Stimulated activated CD8-positive, alpha-beta memory T cell treated with anti-CD3 and anti-CD28 coated beads, Interleukin-7, amount 100 ng/mL, for 1 hour (primary cell): ENCODE results near the gene RXRG.
"Not testable (repeated sequence)": the region's sequence is repeated elsewhere in the genome, so short reads cannot be mapped to it uniquely, and the experiment has no call there.

Experiments
- DNase-seq, 2 donors: peaks; one replicate each; pipeline ENCODE4 v3.0.0-alpha.2; 2020; ENCODE audit warnings: low read depth in 2 of 2

The RXRG gene

DNA sequence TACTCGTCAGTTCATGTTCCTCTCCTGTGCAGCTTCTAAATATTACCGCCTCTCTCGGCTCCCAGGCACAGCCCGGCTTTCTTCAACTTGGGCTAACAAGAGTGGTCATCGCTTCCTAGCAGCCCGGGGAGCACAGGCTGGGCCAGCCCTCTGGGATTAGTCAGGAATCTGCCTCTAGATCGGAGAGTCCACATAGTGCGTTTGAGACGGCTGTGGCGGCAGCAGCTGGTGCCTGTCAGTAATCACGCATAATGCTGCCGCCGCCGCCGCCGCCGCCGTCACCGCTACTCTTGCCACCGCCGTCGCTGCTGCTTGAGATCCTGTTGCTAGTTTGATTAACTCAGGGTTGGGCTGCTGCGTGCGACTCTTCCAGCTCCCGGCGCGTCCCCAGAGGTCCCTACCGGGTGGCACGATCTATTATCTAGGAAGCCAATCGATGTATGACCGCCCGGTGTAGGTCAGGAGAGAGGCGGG lies at the start of gene RXRG:
Gene RXRG (minus strand): TSS at position 230 of the 474 bp plus-strand sequence. CDS start 233 bp downstream, outside the sequence.
- no peak for DNase-seq

DNA sequence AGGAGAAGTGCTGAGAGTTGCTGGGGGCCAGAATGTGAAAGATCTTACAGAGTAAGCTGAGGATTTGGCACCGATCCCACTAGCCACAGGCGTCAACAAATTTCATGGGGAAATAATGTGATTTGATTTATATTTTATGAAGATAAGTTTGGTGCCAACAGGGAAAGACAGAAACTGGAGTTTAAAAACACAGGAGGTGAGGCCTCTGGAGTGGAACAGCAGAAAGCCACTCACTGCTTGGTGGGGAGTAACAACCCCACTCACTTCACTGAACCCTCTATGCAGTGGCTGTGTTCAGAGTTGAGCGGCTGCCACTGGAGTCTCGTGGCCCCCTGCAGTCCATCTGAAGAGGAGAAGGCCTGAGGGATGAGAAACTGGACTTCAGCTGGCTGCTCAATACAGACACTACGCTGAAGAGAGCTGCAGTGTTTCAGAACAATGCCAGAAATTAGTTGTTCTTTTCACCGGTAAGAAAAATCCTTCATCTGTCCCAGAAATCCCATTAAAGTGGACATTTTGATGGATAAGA lies 48.0 kb upstream of the RXRG start:
- no peak for DNase-seq

DNA sequence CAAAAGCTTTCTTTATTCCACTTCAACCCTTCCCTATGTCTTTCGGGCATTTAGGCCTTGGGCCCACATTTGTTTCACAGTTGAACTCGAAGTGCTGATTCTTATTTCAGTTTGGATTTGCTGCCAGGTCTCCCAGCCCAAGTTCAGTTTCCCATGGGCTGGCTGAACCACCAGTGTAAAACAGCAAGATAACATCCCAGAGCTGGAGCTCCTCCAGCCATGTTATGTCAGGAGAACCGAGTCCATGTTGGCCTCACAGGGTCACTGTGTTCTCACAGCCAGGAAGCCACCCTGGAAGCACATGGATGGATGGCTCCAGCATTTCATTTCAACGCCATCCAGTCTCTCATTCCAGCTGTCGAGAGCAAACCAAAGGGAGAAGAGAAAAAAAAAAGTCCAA lies 45.2 kb upstream of the RXRG start:
- DNase-seq, result no peak

DNA sequence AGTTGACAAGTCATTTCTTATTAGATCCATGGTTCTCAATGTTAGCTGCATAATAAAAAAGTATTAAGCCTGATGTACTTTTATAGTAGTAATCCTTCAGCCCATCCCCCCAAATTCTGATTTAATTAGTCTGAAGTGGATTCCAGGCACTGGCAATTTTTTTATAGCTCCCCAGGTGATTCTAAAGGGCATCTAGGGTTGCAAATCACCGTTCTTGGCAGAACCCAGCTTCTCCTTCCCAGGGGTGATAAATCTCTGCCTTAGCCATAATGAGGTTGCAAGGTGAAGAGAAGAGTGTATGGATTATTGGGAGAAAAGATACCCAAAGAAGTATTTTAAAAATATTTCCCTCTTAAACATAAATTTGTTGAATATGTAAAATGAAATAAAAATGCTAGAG lies 43.0 kb upstream of the RXRG start:
- DNase-seq, result no peak

DNA sequence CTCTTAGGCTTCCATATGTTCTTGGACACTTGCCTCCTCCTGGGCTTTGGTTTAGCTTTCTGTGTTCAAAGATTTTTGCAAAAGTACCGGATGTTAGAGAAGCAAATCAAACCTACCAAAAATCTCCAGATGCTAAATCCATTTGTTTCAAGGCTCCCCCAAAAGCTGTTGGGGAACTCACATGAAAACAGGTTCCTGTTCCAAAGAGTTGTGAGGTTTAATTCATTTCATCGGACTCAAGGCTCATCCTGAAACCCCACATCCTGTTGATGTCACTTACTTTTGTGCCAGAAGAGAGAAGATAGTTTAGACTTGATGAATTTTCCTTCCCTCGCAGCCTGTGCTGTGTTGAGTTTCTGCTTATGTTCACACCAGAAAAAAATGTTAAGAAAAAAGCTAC lies 41.7 kb upstream of the RXRG start:
- DNase-seq, result no peak

DNA sequence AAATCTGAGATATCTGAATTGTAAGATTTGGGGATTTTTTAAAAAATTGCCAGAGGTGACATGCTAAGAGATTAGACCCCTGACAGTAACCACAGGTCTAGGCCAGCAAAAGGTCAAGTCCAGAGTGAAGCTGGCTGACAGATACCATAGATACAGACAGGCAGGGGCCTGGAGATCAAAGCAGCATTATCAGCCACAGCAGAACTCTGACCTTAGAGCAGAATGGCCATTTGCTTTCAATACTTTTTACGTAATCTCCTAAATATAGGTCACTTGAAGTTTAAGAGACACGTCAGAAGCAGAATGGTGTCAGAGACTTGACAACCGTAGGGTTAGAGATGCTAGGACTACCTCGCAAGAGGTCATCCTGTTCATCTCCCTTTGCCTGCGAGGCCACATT lies 40.8 kb upstream of the RXRG start:
- no peak for DNase-seq

DNA sequence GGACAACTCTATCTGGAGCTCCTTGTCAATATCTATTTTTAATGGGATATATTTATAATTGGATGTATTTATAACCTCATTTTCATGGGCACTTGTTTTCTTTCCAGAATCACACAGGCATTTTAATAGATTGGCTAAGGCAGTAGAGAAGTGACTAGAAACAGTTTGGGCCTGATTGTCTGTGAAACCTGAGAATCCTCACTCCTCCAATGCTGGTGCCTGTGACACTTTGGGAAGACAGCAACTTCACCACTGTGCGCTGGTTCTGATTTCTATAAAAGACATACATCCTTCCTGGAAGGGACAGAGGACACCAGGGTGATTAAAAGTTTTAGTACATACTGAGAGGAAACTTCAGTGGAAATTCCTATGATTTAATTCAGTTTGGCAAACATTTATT lies 39.6 kb upstream of the RXRG start:
- DNase-seq, result no peak

DNA sequence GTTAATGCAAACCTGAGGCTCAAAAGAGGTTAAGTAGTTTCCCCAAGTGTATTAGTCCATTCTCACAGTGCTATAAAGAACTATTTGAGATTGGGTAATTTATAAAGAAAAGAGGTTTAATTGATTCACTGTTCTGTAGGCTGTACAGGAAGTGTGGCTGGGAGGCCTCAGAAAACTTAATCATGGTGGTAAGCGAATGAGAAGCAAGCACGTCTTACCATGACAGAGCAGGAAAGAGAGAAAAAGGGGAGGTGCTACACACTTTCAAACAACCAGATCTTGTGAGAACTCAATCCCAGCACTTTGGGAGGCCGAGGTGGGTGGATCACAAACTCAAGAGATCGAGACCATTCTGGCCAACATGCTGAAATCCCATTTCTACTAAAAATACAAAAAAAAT lies 38.5 kb upstream of the RXRG start:
- no peak for DNase-seq

DNA sequence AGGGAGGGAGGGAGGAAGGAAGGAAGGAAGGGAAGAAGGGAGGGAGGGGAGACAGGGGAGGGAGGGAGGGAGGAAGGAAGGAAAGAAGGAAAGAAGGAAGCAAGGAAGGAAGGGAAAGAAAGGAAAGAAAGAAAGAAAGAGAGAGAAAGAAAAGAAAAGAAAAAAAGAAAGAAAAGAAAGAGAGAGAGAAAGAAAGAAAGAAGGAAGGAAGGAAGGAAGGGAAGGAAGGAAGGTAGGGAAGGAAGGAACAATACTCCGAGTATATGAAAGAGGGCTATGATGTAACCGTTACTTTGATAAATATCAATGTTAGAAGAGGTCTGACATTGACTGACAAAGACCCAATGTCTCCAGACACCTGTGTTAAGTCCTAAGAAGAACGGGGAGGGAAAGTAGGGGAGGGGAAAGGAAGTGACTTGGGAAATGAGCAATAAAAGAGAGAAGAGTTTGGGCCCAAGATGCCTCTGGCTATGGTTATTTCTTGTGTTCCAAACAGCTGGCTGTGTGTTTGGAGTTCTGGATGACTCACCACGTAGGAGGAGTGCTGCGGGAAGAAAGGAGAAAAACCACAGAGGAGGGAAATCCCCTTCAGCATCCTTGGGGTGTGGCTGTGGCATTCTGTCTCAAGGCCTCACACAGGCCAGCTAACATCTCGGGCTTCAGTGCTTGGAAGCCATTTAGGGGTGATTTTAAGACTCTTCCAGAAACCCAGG lies 37.0 kb upstream of the RXRG start:
- no peak for DNase-seq

DNA sequence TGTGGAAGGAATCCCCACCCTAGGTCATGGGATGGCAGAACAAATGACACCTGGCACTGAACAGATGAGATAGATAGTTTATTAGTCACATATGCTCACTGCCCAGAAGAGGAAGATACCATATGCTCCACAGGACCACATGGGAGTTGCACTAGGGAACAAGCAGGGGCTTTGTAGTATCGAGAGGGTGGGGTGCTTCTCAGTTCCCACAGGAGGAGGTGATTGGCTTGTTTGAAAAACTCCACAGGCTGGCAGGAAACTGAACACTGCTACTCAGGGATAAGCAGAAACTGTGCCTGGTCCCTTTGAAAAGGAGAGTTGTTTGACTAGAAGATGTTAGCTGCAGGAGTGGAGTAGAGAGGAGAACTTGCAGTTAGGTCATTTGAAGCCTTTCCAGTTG lies 31.9 kb upstream of the RXRG start:
- DNase-seq, result no peak

DNA sequence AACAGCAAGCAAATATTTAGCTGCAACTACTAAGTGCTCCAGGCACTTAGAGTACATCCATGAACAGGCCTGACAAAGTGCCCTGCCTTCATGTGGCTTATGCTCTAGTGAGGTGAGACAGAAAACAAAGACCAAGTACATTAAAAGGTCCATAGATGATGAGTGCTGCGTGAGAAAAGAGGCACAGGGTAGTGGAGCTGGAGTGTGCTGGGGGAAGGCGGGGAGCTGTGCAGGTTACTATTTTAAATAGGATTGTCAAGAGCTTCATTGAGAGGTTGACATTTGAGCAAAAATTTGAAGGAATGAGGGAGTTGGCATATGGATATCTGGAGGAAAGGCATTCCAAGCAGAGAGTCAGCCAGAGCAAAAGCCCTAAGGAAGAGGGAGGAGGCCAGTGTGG lies 29.3 kb upstream of the RXRG start:
- DNase-seq, result no peak

DNA sequence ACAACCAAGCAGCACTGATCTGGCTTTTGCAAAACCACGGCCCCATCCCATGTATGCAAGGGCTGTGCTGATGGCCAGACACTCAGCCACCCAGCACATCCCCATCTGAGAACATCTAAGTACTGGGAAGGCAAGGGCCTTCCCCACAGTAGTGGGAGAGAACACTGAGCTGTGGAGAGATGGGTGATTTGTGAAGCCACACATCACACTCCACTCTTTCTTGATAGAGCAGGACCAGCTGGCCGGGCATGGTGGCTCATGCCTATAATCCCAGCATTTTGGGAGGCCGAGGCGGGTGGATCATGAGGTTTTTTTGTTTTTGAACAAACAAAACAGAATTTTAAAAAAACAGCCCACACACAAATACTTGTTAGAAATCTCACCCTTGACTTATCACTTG lies 28.2 kb upstream of the RXRG start:
- DNase-seq, result no peak

DNA sequence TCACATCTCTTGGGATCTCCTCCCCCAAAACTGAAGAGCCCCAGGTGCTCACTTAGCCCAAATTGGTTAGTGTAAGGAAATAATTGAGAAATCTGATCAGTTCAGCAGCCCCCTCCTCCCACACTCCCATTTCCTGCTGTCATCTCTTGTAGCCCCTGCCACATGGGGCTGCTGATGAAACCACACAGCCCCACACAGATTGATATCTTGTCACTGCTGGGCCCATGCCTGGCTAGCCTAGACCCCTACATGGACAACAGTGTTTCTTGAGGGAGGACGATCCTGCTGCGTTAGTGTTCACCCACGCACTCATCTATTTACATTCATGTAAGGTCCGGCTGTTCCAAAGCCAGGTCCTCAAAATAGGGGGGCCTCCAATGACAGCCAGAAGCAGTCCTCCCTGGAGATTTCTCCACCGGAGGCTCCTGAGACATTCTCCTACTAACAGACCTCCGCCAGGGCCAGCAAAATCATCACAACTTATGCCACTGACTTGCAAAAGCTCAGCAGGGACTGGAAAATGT lies 23.9 kb upstream of the RXRG start:
- DNase-seq, result no peak

DNA sequence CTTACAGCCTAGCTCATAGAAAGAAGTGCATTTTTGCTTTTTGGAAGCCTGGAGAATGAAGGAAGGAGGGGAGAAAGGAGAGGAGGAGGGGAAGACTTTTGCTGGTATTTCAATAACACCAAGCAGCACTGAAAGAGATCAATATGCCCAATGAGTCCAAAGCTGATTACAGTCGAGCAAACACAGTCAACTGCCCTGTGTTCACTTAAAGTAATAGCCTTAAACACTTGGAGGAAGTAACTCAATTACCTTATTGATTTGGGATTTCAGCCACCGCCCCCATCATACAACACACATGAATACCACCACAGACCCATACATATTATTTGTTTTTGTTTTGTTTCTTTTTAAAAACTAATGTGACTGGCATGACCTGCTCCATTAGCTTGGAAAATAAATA lies 23.3 kb upstream of the RXRG start:
- DNase-seq, result no peak

DNA sequence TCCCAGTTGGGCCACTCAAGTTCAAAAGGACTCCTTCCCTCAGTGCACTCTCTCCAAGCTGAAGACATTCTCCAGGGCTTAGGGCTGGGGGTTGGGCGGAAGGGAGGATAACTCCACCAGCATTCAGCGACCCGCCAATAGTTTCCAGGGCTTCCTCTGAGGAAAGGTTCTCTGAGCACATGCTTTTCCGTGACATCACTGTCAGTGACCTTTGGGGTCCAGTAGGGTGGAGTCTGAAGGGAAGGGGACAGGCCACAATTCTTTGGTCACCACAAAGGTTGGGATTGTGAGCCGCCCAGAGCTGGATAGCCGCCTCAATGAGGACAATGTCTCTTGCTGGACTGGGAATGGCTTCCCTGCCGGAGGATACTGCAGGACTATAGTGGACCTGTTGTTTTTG lies 22.8 kb upstream of the RXRG start:
- no peak for DNase-seq

DNA sequence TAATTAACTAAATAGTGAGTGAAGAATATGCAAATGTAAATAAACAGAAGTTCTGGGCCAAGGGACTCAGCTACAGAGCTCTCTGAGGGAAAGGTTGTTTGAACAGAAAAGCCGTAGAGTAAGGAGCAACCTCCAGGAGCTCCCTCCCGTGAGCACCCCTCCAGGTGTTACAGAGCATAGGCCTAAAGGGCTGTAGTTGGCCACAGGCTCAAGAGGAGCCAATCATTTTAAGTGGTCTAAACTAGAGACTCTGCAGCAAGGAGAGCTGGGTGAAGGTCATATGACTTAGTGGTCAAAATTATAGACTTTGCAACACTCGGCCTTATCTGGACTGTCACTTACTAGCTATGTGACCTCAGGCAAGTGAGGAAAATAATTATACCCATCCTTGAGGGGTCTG lies 19.1 kb upstream of the RXRG start:
- DNase-seq, result no peak

DNA sequence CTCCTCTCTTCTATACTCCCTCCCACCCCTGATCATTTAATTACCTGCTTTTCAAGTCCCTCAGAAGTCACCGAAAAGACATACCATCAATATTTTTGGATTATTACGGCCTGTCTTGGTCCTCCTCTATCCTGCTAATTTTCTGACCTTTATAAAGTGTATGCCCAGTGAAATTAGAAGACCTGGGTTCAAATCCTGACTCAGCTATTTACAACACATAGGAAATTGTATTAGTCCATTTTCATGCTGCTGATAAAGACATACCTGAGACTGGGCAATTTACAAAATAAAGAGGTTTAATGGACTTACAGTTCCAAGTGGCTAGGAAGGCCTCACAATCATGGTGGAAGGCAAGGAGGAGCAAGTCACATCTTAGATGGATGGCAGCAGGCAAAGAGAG lies 14.8 kb upstream of the RXRG start:
- not testable (repeated sequence) for DNase-seq

DNA sequence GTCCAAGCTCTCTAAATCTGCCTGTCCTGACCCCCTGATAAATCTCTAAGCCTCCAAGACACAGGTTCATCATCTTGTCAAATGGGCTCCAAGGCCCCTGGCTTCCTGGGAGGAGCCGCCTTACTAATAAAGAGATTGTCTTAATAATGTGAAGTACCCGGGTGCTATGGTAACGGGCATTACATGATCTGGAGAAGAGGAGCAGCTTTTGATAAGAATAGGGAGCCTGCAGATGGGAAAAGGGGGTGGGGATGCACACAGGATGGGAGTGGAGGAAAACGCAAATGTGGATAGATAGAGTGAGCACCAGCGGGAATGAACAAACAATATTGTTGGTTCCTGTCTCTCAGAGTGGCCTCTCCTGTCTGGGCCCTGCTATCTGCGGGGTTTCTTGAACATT lies 11.9 kb upstream of the RXRG start:
- no peak for DNase-seq

DNA sequence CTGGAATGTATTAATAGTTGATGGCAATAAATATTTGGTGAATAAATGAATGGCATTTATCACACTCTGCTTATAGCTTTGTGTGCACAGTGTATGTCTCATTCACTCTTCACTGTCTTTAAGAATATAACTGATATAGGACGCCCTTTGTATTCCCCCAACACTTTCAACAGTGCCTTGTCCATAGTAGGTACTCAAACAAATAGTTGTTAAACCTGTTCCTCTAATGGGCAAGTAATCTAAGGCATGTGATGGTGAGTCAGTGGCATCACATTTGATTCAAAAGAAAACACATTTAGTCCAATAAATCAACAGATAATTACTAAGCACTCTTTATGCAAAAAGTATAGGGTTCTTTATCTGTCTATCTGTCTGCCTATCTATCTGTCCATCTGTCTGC lies 11.2 kb upstream of the RXRG start:
- no peak for DNase-seq

DNA sequence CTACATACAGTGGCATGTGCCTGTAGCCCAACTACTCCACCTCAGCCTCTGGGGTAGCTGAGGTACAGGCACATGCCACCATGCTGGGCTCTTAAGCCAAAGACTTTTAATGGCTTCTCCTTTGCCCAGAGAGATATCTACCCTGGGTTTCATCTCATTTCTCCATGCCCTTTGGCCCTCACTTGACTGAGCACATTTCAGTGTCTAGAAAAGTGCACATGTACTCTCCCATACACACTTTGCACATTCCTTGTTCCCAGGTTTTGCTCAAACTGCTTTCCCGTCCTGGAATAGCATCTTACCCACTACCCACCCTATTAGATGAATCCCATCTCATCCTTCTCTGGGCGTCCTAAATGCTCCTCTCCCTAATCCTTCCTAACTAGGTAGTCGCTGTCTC lies 10.2 kb upstream of the RXRG start:
- no peak for DNase-seq

DNA sequence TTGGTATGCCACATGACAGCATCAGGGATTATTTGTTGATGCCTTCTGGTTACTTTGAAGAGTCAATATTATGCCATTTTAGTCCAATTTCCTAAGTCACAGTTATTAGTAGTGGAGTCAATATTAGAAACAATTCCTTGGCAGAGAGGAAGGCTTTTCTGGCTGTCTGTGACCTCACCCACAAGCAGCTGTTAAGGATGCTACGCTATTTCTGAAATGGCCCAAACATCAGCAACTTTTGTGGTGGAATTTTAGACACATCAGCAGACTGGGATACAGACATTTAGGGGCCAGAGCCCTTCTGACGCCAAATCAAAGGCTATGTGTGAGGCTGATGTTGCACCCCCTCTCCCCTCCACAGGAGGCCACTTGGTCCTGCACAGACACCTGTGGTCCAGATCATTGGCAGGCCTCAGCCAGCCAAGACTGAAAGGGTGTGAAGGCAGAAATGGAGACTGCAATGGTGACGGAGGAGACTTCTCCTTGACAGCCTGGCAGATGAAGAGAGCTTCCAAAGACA lies 9.2 kb upstream of the RXRG start:
- no peak for DNase-seq

DNA sequence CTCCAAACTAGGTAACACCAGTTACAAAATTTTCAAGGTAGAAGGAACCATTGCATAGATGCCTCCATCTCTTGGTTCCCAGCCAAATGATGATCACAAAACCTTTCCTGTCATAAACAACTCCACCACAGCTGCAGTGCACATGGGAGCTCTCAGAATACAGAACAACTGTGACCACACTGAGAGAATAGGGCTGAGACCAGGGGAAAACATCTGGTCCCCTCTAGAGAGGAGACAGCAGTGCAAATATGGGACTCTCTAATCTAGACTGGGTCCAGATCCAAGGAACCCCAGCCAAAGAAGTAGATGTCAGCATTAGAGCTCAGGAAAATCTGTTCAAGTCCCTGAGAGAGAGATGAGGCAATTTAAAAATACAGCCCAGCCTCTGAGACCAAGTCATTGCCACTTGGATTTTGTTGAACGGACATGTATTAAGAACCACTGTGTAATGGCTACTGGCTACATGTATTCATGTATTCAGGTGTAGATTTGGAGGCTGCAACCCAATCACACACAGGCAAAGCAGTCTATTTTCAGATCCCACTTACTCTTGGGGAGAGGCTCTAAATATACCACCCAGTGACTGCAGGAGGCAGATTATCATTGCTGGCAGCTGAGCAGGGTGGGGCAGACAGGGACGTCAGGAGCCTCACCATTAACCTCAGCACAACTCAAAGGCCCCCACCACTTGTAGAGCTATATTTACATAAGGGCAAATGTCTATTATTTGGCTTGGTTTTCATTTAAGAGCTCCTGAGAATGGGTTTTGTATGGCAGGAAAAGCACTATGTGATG lies 7.6 kb upstream of the RXRG start:
- DNase-seq, result no peak

DNA sequence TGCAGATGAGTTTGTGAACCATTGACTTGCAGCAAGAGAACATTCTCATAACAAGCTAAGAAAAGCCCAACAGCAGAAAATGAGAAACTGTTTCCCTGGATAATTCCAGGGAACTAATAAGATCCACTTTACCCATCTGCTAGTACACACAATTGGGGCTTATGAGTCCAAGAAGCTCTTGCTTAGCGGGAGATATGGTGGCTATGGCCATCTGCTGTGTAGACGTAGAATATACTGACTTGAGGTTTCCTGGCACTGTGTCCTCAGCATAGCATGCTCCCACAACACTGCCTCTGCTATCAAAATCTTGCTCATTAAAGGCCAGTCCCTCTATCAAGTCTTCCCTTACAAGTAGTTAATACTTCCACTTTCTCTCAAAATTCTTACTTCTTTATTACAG lies 6.8 kb upstream of the RXRG start:
- no peak for DNase-seq
